ENCODE data around the gene FGF14. TPM values are rescaled to one million over a fixed set of nuclear protein-coding genes. Genes with fewer than 3 reads are reported as not detected.

The FGF14 gene
- total and polyA plus RNA-seq, 3 donors from 2014 or later, result 0.56 to 4.5 (median 1.7) TPM

- 81 to 83% methylated on average over 4 of the region's 4 CpGs for WGBS, 2 donors
- H3K4me3 ChIP-seq, result no peak overlapping the region
Measured at GRCh38 chr13:101828119-101828518, 573.7 kb downstream of the FGF14 start.

GRCh38 chr13:101817898-101818297, 584.0 kb downstream of the FGF14 start:
- no peaks in the 10 kb centered on the region for H3K36me3 ChIP-seq (ENCODE audit: low read depth, missing control alignments)
- H3K9me3 ChIP-seq, result no peaks in the 10 kb centered on the region
- WGBS, 2 donors, result 81 to 92% methylated on average over 3 of the region's 3 CpGs
- H3K4me1 ChIP-seq, result no peaks in the 10 kb centered on the region
- no peak overlapping the region for H3K4me3 ChIP-seq
- no peak for DNase-seq
- no peaks in the 10 kb centered on the region for H3K27me3 ChIP-seq
- TF ChIP-seq, protein P1, sequence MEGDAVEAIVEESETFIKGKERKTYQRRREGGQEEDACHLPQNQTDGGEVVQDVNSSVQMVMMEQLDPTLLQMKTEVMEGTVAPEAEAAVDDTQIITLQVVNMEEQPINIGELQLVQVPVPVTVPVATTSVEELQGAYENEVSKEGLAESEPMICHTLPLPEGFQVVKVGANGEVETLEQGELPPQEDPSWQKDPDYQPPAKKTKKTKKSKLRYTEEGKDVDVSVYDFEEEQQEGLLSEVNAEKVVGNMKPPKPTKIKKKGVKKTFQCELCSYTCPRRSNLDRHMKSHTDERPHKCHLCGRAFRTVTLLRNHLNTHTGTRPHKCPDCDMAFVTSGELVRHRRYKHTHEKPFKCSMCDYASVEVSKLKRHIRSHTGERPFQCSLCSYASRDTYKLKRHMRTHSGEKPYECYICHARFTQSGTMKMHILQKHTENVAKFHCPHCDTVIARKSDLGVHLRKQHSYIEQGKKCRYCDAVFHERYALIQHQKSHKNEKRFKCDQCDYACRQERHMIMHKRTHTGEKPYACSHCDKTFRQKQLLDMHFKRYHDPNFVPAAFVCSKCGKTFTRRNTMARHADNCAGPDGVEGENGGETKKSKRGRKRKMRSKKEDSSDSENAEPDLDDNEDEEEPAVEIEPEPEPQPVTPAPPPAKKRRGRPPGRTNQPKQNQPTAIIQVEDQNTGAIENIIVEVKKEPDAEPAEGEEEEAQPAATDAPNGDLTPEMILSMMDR (IDR thresholded peaks at IDR 0.05), result no peak
- TF ChIP-seq POLR2A (IDR thresholded peaks at IDR 0.05), result no peak
- intact Hi-C loops (cut with DNase I; ENCODE audit: low total_unique reads), result no loop called here
- no peak overlapping the region for H3K27ac ChIP-seq

More at GRCh38 chr13:101828119-101828518, 573.7 kb downstream of the FGF14 start:
- Histone ChIP-seq H3K4me1 (no peaks in the 10 kb centered on the region), H3K9me3 (no peaks in the 10 kb centered on the region), H3K27ac (no peak overlapping the region), H3K27me3 (no peaks in the 10 kb centered on the region), H3K36me3 (ENCODE audit: low read depth, missing control alignments) (no peaks in the 10 kb centered on the region)
- intact Hi-C loops (cut with DNase I; ENCODE audit: low total_unique reads), result no loop called here
- no peak for TF ChIP-seq POLR2A (IDR thresholded peaks at IDR 0.05)
- TF ChIP-seq, protein P1 (IDR thresholded peaks at IDR 0.05), result no peak
- no peak for DNase-seq

GRCh38 chr13:101811881-101812280, 590.0 kb downstream of the FGF14 start:
- no peak overlapping the region for H3K4me3 ChIP-seq
- no peak overlapping the region for H3K27ac ChIP-seq
- WGBS, 2 donors, result 57 to 78% methylated on average over 1 of the region's 1 CpG
- no peaks in the 10 kb centered on the region for H3K4me1 ChIP-seq
- intact Hi-C loops (cut with DNase I; ENCODE audit: low total_unique reads), result no loop called here
- TF ChIP-seq POLR2A (IDR thresholded peaks at IDR 0.05), result no peak
- TF ChIP-seq, protein P1 (IDR thresholded peaks at IDR 0.05), result no peak
- H3K27me3 ChIP-seq, result no peaks in the 10 kb centered on the region
- no peaks in the 10 kb centered on the region for H3K9me3 ChIP-seq
- DNase-seq, result no peak
- no peaks in the 10 kb centered on the region for H3K36me3 ChIP-seq (ENCODE audit: low read depth, missing control alignments)

DNA sequence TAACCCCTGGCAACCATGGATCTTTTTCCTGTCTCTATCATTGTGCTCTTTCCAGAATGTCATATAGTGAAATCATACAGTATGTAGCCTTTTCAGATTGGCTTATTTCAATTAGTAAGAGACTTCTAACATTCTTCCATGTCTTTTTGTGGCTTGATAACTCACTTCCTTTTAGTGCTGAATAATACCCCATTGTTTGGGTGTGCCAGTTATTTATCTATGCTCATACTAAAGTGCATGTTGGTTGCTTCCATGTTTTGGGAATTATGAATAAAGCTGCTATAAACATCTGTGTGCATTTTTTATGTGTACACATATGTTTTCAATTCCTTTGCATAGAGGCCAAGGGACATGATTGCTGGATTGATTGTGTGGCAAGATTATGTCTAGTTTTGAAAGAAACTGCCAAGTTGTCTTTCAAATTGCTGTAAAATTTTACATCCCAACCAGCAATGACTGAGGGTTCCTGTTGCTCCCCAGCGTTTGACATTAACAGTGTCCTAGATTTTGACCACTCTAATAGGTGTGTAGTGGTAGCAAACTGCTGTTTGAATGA, 590.5 kb downstream of the FGF14 start:
- TF ChIP-seq, protein P1 (IDR thresholded peaks at IDR 0.05), result no peak
- Histone ChIP-seq H3K4me3 (no peak overlapping the region), H3K36me3 (ENCODE audit: low read depth, missing control alignments) (no peaks in the 10 kb centered on the region), H3K9me3 (no peaks in the 10 kb centered on the region), H3K4me1 (no peaks in the 10 kb centered on the region), H3K27ac (no peak overlapping the region), H3K27me3 (no peaks in the 10 kb centered on the region)
- 62 to 68% methylated on average over 1 of the region's 1 CpG for WGBS, 2 donors
- intact Hi-C loops (cut with DNase I; ENCODE audit: low total_unique reads), result no loop called here
- no peak for DNase-seq

GRCh38 chr13:101799196-101799595, 602.7 kb downstream of the FGF14 start:
- Histone ChIP-seq H3K4me3 (no peak overlapping the region), H3K4me1 (no peaks in the 10 kb centered on the region), H3K36me3 (ENCODE audit: low read depth, missing control alignments) (no peaks in the 10 kb centered on the region), H3K9me3 (no peaks in the 10 kb centered on the region), H3K27ac (no peak overlapping the region), H3K27me3 (no peaks in the 10 kb centered on the region)
- intact Hi-C loops (cut with DNase I; ENCODE audit: low total_unique reads), result no loop called here
- TF ChIP-seq, protein P1 (IDR thresholded peaks at IDR 0.05), result no peak
- TF ChIP-seq POLR2A (IDR thresholded peaks at IDR 0.05), result no peak
- WGBS, 2 donors, result 52 to 68% methylated on average over 4 of the region's 4 CpGs
- DNase-seq, result no peak
